GM18861 (cell line): ENCODE data around the gene CTBP1.

Experiments
- ATAC-seq: cut with Tn5 transposase; IDR thresholded peaks from one replicate; pipeline ENCODE4 v1.9.1; 2021; ENCODE audit not compliant: unreplicated experiment

CTBP1 gene

DNA sequence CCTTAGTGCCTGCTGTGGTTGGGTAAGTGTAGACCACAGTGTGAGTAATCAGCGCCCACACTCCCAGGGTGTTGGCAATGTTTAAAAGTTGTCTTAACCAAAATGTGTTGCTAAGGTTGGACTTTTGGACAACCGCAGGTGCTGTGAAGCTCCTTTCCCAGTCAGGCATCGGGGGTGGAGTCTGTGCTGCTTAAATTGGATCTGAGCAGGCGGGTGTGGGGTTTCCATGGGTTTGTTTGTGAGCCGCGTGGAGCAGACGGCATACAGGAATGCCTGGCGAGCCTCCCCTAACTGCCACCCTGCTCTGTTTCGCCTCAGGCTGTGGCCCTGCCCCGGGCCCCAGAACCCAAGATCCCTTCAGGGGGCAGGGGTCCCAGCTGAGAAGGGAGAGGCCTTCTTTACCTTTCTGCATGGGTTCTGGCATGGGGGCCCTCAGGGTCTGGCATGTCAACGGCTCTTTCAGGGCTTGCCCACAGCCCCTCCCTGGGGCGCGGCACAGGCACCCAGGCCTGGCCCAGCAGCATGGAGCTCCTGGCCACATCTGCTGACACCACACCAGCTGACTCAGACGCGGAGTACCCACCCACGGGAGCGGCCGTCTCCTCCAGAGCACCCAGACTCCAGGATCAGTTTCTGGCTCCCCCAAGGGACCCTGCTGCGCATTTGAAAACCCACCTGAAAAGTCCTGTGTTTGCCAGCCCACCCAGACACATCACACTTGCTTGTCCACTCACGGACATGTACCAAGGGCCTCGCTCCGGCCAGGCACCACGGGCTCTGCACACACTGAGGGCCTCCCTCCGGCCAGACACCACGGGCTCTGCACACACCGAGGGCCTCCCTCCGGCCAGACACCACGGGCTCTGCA lies 71.4 kb downstream of the CTBP1 start:
- no peak for ATAC-seq

DNA sequence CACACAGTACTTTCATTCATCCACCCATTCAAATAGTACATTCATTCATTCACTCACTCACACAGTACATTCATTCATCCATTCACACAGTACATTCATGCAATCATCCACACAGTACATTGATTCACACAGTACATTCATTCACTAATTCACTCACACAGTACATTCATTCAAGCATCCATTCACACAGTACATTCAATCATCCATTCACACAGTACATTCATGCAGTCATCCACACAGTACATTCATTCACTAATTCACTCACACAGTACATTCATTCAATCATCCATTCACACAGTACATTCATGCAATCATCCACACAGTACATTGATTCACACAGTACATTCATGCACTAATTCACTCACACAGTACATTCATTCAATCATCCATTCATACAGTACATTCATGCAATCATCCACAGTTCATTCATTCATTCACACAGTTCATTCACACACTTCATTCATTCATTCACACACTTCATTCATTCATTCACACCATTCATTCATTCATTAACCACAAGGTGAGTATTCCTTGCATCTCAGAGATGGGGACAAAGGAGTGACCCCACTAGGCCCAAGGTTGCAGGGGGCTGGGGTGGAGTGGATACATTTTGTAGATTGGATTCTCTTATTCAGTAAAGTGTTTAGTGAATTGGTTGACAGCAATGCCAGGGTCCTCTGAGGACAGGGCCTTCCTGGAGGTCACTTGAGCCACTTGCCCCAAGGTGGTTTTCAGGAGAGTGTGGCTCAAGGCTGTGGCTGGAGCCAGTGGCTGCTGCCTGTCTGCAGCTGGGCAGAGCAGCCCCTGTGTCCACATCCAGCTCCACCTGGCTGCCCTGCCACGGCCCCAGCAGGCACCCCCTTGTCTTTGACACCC lies 72.3 kb downstream of the CTBP1 start:
- ATAC-seq = no peak

DNA sequence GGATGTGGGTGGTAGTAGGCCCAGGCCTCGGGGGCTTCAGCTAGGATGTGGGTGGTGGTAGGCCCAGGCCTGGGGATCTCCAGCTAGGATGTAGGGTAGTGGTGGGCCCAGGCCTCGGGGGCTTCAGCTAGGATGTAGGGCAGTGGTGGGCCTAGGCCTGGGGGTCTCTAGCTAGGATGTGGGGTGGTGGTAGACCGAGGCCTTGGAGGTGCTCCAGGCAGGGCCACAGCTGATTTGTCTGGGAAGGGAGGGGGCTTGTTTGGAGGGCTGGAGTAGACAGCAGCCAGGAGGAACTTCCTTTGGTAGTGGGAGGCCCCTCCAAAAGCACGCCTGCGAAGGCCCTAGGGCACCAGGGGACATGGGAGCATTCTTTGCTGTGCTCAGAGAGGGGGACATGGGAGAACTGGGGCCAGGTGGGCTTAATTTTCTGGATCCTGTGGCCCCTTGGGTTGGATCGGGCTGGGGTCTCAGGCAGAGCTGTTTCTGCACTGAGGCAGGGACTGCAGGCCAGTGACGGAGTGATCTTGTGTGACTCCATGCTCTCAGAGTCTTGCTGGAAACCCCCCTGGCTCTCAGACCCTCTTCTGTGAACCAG lies 73.2 kb downstream of the CTBP1 start:
- ATAC-seq = no peak

DNA sequence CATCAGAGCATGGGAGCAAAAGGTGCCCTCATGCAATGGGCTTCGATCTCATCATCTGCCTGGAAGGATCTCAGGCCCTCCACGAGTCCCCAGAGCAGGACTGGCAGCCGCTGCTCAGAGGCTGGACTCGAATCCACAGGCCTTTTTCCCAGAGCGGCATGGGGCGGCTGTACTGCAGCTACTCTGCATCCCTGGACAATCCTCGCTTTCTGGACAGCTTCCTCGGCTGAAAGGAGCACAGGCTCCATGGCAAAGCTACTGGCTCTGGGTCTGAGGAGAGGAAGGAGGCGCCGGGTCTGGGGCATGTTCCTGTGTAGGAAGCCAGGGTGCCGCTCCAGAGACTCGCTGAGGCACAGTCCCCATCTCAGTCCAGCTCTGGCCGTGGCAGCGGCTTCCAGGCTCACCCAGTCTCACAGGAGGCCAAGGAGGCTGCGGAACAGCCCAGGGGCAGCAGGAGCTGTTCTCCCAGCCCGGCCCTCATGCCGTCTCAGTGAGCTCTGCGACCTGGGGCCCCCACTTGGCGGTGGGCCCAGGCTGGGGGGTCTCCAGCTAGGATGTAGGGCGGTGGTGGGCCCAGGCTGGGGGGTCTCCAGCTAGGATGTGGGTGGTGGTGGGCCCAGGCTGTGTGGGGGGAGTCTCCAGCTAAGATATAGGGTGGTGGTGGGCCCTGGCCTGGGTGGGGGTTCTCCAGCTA lies 73.8 kb downstream of the CTBP1 start:
- no peak for ATAC-seq

DNA sequence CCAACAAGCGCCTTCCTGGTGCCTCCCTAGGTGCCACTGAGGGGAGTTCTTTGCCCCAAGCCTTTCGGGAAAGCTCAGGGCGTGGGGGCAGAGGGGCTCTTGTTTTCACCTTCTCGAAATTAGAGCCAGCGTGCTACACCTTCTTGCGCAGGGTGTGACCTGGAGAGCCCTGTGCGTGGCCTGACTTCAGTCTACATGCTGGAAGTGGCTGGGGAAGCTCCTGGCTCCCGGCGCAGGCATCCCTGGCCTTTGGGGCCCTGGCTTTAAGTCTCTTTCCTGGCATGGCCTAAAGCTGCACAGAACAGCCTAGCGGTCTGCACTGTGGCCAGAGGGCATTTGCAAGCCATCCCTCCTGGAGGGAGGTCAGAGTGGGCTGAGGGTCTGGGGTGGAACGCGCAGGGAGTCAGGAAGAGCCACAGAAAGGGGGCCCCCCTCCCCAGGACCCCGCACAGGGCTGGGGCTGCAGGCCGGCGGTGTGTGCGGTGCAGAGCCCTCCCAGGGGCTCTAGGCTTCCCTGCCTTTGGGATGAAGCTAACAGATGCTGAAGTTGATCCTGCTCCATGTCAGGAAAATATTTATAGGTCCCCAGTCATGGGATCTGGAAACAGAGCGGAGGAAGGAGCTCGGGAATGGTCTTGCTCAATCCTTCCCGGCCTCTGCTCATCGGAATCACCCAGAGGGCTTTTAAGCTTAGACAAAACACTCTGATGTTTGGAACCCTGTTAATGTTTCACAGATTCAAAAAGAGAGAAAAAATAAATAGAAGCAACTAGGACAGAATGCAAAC lies 75.8 kb downstream of the CTBP1 start:
- ATAC-seq = no peak

DNA sequence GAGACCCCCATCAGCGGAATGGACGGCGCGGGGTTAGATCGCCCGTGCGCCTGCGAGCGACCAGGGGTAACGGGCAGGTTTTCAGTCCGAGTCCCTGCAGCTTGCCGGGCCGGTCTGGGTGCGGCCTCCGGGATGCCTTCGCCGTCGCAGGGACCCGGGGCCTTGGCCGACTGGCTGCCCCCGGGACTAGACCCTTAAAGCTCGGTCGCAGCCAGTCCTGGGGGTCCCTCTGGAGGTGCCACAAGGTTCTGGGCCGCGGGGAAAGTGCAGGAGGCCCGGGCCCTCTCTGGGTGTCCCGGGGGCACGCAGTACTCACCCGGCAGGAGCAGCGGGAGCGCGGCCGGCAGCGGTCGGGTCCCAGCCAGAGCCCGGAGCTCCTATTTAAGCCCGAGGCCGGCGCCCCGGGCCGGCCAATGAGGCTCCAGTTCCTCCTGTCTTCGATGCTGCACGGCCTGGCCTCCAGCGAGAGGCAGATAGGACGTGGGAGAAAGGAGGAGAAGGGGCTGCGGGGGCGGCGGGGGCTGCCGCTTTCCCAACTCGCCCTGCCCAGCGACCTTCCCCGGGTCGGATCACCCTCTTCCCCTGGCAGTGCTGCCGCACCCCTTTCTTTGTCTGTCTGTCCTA lies 76.6 kb downstream of the CTBP1 start, which contains the start of gene SPON2:
Gene SPON2 (minus strand): TSS at position 356 of the 624 bp plus-strand sequence.
- ATAC-seq = no peak

DNA sequence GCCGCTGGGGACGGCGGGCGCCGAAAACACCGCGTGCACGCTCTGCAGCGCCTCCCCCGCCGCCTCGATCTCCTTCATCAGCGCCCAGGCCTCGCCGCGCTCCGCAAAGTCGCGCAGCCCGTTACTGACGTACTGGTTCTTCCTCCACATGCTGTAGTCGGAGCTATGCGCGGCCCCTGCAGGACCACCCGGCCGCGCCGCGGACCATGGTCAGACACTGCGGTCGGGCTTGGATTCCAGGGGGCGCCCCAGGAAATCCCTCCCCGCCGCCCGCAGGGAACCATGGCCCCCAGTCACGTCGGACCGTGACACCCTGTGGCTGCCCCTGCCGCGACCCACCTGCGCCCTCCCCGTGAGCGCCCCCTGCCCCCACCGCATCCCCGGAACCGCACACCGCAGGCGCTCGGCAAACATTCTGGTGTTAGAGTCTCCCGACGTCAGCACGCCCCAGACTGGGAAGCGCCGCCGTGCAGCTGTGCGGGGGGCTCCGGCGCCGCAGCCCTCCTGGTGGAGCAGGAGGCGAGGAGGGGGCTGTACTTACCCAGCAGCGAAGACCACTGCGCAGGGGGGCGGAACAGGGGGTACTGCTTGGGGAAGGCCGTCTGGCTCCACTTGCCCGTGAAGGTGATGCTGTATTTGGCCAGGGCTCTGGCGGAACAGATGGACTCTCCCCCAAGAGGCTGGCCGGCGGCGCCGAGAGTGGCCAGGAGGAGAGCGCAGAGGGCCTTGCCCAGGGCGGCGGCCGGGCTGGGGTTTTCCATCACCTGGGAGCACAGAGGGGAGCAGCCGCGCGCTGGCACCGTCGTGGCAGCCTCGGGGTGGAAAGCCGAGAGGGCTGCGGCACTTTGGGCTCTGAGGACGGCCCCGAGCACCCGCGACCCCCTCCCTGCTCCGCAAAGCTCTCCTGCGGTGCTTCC lies 77.4 kb downstream of the CTBP1 start:
- ATAC-seq = no peak

DNA sequence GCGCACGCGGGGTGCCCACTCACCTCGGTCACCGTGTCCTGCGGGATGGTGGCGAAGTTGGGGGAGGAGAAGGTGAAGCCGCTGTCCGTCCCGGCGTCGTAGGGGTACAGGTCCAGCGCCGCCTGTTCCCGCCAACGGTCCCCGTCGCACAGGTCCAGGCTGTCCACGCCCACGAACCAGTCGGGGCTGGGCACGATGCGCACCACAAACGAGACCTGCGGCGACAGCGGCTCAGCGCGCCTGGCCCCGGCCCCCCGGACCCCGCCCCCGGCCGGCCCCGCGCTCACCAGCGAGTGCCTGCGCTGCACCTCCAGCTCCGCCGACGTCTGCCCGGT lies 78.0 kb downstream of the CTBP1 start:
- ATAC-seq = no peak

DNA sequence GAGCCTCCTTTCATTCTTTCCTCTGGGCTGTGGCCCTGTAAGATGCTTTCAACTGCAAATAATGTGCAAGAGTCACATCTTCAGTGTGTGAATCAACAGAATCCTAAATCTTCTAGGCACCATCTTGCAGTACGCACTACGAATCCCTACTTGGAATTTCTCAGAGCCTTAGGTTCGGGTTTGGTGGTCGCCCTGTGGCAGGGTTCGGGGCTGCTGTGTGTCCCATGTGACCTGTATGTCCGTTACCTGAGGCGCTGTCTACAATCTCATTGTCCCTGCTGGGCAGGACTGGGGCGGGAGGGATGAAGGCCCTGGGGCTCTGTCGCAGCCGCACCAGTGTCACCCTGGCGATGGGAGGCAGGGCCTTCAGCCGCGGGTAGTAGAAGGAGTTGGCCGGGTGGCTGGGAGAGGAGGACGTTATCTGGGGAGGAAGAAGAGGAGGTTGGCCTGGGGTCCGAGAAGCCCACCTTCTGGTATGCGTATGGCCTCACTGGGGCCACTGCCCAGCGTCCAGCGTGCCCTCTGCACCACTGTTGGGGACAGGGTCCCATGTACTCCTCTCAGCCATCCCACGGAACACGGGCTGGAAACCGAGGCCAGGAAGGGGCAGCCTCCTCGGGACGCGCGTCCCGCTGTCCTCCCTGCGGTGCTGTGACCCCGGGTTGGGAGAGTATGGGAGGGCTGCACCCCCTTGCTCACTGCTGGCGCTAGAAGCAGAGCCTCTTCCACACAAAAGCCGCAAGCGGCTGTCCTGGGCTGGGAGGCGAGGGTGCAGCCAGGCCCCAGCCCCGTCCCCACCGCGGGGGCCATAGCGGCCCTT lies 78.6 kb downstream of the CTBP1 start:
- ATAC-seq = no peak

DNA sequence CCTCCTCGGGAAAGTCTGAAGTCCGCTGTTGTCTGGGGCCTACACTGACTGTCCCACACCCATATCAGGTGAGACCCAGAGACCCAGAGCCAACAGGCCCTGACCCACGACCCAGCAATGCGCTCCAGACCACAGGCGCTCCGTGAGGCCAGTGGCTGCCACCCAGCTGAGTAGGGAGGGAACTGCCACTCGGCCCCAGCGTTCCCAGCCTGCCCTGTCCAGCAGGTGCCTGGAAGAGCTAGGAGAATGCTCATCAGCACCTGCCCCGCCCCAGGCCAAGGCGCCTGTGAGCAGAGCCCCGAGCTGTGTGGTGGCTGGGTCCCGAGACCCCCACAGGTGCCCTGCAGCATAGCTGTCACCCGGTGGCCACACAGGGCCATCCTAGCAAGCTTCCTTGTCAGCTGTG lies 79.2 kb downstream of the CTBP1 start:
- ATAC-seq = no peak

DNA sequence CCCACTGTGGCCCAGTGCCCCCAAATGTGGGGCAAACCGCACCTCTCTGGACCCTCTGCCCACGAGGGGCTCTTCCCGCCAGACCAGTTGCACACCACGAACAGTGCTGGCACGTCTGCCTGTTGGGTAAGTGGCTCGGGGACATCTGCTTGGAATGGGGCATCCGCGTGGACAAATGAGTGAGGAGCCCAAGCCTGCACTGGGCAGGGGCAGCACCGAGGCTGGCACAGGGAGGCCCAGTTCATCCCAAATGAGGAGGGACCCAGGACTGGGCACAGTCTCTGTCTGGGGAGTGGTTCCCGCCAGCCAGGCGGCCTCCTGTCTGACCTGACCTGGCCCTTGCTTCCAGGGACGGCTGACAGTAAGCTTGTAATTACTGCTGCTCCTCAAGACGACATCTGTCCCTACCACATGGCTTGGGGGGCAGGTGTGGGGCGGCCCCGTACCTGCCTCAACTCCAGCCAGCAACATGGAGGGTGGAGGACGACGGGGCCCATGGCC lies 79.7 kb downstream of the CTBP1 start:
- no peak for ATAC-seq

DNA sequence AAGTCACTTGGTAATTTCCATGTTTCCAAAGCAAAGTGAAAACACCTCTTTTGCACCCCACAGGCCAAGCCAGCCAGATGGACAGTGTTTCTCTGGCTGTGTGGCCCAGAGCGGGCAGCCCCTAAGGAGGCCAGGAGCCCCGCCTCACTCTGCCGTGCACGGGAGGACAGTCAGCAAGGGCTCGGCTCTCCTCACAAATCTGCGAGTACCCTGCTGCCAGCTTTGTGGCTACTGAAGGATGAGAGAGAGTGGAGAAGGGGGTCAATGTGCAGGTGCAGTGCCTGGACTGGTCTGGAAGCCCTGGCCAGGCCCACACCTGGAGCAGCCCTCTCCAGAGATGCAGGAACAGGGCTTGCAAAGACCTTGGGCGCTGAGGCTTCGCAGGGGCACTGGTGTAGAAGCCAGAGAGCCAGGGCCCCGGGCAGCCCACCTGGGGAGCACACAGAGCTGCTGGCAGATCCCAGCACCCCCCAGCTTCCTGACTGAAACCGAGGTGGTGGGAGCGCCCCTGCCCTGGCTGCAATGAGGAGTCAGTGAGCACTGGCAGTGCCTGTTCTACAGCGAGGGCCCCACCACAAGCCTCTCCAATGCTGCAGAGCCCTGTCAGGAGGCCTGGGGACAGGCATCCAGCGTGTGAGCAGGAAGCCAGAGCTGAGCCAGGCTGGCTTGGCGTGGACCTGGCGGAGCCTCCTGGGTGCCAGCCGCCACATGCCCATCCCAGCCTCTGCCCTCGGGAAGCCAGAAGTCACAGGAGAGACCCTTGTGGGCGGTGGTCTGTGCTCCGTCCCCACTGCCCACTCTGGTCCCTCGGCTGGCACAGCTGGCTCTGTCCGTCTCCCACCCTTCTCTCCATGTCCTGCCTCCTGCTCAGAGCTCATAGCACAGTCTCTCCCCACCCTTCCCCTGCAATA lies 80.5 kb downstream of the CTBP1 start:
- ATAC-seq = no peak

DNA sequence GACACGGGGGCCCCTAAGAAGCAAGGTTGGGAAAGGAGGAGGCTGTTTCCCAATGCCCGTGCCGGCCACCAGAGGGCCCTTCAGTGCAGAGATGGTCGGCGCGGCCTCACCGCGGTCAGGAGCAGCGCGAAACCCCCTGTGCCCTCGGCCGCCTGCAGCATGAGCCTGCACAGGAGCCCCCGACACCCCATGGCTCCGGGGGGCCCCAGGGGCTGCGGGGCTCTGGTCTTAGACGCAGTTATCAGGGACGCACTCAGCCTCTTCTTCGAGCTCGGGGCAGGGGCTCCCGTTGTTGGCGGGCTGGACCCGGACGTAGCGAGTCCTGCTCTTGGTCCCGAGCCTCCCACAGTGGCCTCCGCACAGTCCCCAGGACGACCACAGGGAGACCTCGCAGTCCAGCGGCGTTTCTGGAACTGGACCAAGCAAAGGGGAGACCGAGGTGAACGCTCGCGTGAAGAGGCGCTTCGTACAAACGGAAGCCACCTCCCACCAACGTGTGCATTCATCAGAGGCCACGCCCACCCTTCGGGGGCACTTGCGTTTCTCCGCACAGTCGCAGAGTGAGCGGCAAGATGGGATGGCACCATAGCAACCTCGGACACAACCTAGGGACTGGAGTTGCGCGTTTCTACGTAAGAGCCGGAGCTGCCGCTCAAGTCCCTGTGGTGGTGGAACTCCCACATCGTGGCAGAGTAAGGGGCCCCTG lies 81.5 kb downstream of the CTBP1 start:
- peak; percentile 73 for ATAC-seq

DNA sequence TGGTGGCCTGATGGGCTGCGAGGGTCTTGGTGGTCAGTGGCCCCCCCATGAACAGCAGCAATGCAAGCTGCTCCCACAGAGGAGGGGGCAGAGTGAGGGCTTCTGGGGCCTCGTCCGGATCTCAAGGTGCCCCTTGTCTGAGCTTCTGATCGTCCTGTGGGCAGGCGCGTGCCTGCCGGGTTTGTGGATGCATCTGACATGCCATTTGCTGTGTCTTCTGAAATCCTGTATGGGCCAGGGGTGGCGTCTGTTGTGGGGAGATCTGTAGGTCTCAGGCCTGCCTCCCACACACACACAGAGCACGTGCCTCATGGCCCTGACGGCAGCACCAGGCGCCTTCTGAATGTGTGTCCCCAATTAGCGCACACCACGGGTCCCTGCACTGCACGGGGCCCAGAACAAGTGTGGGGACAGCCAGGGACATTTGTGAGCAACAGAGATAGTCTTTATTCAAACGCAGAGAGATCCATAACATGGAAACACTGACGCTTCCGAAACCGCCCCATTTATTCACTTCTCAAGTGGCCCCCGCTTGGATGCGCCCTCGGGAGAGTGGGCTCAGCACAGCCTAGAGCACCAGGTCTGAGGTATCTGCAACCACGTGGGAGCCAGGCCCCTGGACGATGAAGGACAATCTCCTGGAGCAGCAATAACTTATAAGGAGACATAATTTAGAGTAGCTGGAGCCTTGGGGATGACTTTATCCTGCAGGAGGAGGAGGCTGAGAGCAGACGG lies 82.3 kb downstream of the CTBP1 start:
- no peak for ATAC-seq

DNA sequence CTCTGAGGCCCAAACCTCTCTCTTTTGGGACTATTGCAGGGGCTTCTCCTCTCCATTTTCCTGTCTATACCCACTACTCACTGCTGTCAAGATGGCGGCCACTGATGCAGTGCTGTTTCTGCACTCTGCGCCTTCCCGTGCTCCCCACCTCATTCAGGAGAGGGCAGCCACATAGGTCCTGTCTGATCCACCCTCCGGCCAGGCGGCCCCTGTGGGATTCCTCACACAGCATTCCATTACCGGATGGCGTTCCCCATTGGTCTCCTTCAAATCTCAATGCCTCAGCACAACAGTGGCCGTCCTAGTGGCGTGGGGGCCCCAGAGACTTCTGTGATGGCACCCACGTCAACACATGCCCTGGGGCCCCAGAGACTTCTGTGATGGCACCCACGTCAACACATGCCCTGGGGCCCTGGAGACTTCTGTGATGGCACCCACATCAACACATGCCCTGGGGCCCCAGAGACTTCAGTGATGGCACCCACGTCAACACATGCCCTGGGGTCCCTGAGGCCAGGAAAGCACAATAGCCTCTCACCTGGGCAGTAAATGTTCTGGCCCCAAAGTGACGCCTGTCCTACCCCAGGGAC lies 83.9 kb downstream of the CTBP1 start:
- no peak for ATAC-seq
